Peyer's patch (tissue), 4 donors: ENCODE measurements around the gene PPP1R12B.
"Not testable (repeated sequence)": the region's sequence is repeated elsewhere in the genome, so short reads cannot be mapped to it uniquely, and the experiment has no call there.

ENCODE experiments used
- CTCF ChIP-seq, 6 experiments: fragments of 450-650 bp in 4 of 6; fragments of 200-600 bp in 2 of 6; sonication (generic) in 1 of 6; IDR thresholded peaks; one replicate each; pipeline ENCODE4 v1.5.1; 2017 to 2019; ENCODE audit warnings: antibody characterized with exemption in 6 of 6, mild to moderate bottlenecking in 3 of 6, moderate library complexity in 1 of 6
- POLR2A ChIP-seq, 2 donors: fragments of 450-650 bp; IDR thresholded peaks; one replicate each; pipeline ENCODE4 v1.5.1; 2017; ENCODE audit warnings: antibody characterized with exemption in 2 of 2, mild to moderate bottlenecking in 2 of 2, moderate library complexity in 2 of 2

DNA sequence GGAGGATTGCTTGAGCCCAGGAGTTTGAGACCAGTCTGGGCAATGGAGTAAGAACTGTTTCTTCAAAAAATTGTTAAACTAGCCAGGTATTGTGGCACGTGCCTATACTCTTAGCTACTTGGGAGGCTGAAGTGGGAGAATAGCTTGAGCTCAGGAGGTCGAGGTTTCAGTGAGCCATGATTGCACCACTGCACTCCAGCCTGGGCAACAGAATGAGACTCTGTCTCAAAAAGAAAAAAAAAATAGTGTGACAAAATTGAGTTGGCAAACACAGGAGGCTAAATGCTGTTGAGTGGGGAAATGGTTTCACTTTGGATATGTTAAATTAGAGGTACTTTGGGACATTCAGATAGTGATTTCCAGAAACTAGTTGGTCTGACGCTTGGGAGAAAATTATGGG is 197.9 kb downstream of the PPP1R12B start:
- not testable (repeated sequence) for TF ChIP-seq CTCF, POLR2A (IDR thresholded peaks at IDR 0.05)
